ENCODE measurements around the gene C16orf46. TPM values are rescaled to one million over a fixed set of nuclear protein-coding genes. Genes with fewer than 3 reads are reported as not detected.

C16orf46 gene
- total RNA-seq, 1 donor from 2014 or later = not detected

DNA sequence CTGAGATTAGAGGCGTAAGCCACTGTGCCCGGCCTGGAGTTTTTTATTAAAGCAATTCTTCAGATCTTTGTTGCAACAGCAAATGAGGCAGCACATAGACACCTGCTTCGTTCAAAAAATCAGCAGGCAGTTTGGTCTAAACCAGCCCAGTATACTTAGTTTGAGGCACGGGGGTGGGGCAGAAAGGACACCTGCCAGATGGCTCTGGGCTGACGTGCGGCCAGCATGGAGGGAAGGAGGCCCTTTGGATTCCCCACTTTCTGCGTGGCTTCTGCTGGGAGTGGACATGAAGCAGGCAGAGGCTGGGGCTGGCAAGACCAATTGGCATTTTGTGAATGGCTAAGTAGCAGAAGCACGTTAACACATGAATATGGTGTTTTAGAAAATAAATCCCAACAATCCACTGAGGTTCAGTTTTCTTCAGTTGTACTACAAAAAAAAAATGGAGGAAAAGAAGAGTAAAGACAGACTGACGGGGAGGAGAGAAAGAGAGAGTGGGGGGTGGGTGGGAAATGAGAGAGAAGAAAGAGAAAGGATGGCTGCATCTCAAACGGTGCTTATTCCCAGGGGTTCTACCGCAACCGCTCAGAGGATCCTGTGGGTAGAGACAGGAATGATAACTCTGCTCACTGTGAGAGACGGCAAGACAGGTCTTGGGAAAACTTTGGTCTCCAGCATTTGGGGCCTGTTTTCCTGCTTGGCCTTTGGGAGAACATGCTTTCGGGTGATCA lies 16.3 kb downstream of the C16orf46 start:
- no peaks in the 10 kb centered on the region for H3K36me3 Mint-ChIP-seq (ENCODE audit: unreplicated experiment)
- no peaks in the 10 kb centered on the region for H3K9me3 Mint-ChIP-seq (ENCODE audit: unreplicated experiment)
- H3K27ac Mint-ChIP-seq (ENCODE audit: unreplicated experiment) = no peak overlapping the region
- no peaks in the 10 kb centered on the region for H3K4me1 Mint-ChIP-seq (ENCODE audit: unreplicated experiment)
- H3K4me3 Mint-ChIP-seq (ENCODE audit: unreplicated experiment) = no peak overlapping the region
- no peaks in the 10 kb centered on the region for H3K27me3 Mint-ChIP-seq (ENCODE audit: unreplicated experiment)
- TF ChIP-seq, protein P1, sequence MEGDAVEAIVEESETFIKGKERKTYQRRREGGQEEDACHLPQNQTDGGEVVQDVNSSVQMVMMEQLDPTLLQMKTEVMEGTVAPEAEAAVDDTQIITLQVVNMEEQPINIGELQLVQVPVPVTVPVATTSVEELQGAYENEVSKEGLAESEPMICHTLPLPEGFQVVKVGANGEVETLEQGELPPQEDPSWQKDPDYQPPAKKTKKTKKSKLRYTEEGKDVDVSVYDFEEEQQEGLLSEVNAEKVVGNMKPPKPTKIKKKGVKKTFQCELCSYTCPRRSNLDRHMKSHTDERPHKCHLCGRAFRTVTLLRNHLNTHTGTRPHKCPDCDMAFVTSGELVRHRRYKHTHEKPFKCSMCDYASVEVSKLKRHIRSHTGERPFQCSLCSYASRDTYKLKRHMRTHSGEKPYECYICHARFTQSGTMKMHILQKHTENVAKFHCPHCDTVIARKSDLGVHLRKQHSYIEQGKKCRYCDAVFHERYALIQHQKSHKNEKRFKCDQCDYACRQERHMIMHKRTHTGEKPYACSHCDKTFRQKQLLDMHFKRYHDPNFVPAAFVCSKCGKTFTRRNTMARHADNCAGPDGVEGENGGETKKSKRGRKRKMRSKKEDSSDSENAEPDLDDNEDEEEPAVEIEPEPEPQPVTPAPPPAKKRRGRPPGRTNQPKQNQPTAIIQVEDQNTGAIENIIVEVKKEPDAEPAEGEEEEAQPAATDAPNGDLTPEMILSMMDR (IDR thresholded peaks at IDR 0.05) = no peak
- DNase-seq (ENCODE audit: extremely low spot score, unreplicated experiment) = no peak

DNA sequence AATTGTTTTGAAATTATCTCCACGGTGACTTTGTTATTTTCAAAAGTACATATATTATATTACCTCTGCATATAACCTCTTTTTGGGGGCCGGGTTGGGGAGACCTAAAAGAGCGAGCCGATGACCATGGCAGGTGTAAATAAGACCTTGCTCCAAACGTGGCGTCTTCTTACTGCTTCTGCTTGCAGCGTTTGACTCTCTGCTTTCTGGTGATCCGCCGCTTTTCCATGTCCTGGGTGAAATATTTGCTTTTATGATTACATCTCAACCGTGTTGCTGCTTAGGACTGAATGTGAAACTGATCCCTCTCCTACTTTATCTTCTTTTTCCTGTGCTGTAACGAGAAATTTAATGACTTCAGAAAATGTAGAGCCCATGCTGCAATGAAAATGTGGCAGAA lies 23.3 kb downstream of the C16orf46 start:
- H3K4me3 Mint-ChIP-seq (ENCODE audit: unreplicated experiment) = no peak overlapping the region
- peaks cover 14% of the 10 kb centered on the region for H3K9me3 Mint-ChIP-seq (ENCODE audit: unreplicated experiment)
- no peaks in the 10 kb centered on the region for H3K4me1 Mint-ChIP-seq (ENCODE audit: unreplicated experiment)
- H3K36me3 Mint-ChIP-seq (ENCODE audit: unreplicated experiment) = peaks cover 7% of the 10 kb centered on the region
- no peaks in the 10 kb centered on the region for H3K27me3 Mint-ChIP-seq (ENCODE audit: unreplicated experiment)
- TF ChIP-seq, protein P1 (IDR thresholded peaks at IDR 0.05) = no peak
- DNase-seq (ENCODE audit: extremely low spot score, unreplicated experiment) = no peak
- H3K27ac Mint-ChIP-seq (ENCODE audit: unreplicated experiment) = no peak overlapping the region

DNA sequence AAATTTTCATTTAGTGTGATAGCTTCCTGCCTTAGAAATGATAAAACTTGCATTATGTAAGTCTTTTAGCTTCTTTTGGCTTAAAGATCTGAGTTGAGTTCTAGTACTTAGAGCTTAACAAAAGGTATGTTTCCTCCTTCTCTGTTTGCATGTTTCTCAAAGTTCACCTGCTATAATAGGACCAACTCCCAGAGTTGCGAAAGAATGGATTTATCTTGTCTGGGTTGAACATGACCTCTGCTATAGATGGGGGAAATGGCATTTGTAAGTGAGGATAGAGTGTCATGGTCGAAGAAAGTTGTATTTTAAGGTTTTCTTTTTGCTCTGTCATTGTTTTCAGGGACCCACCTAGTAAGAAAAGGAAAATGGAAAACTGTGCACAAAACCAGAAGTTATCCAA lies 34.2 kb downstream of the C16orf46 start:
- Mint-ChIP-seq H3K27me3 (ENCODE audit: unreplicated experiment) (no peaks in the 10 kb centered on the region), H3K36me3 (ENCODE audit: unreplicated experiment) (peaks cover 44% of the 10 kb centered on the region), H3K9me3 (ENCODE audit: unreplicated experiment) (peaks cover 4% of the 10 kb centered on the region)

DNA sequence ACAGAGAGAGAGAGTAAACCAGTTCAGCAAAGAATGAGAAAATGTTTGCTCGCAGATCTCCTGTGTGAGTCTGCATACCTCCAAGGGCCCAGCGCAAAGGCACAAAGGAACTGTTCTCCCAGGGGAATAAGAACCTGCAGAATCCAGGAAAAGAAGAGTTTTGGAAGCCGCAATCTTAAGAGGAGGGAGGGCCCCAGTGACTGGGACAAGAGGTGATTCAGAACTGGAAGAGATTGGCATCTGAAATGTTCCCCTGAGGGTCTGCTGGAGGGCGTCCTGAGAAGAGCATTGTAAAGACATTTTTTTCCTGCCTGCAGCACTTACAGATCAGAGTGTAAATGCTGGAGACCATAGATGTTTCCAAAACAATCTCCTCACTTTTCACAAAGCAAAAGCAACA lies 35.3 kb downstream of the C16orf46 start:
- TF ChIP-seq, protein P1 (IDR thresholded peaks at IDR 0.05) = no peak
- Mint-ChIP-seq H3K27ac (ENCODE audit: unreplicated experiment) (no peak overlapping the region), H3K4me3 (ENCODE audit: unreplicated experiment) (no peak overlapping the region), H3K4me1 (ENCODE audit: unreplicated experiment) (peaks cover 12% of the 10 kb centered on the region), H3K27me3 (ENCODE audit: unreplicated experiment) (no peaks in the 10 kb centered on the region), H3K36me3 (ENCODE audit: unreplicated experiment) (peaks cover 42% of the 10 kb centered on the region), H3K9me3 (ENCODE audit: unreplicated experiment) (no peaks in the 10 kb centered on the region)
- no peak for DNase-seq (ENCODE audit: extremely low spot score, unreplicated experiment)

More for the DNA sequence above, 34.2 kb downstream of the C16orf46 start:
- TF ChIP-seq, protein P1 (IDR thresholded peaks at IDR 0.05) = no peak
- no peak overlapping the region for H3K4me3 Mint-ChIP-seq (ENCODE audit: unreplicated experiment)
- peaks cover 4% of the 10 kb centered on the region for H3K4me1 Mint-ChIP-seq (ENCODE audit: unreplicated experiment)
- DNase-seq (ENCODE audit: extremely low spot score, unreplicated experiment) = no peak
- no peak overlapping the region for H3K27ac Mint-ChIP-seq (ENCODE audit: unreplicated experiment)

DNA sequence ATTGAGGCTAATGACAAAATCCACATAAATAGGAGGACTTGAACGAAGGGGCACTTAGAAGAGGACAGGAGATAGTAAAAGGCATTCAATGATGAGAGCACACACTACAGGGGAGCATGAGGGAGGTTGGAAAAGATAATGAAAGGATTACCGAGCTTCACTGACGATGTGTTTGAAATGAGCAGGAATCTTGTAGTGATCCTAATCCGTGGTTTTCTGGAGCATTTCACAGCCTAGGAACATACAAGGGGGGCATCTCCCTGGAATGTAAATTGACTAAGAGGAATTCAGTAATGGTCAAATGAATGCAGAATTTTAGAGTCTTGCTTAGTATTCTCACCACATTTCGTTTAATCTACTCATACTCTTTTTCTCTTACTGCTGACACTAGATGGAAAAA lies 36.2 kb downstream of the C16orf46 start:
- peaks cover 42% of the 10 kb centered on the region for H3K36me3 Mint-ChIP-seq (ENCODE audit: unreplicated experiment)
- H3K27ac Mint-ChIP-seq (ENCODE audit: unreplicated experiment) = no peak overlapping the region

More for the DNA sequence above, 36.2 kb downstream of the C16orf46 start:
- Mint-ChIP-seq H3K9me3 (ENCODE audit: unreplicated experiment) (no peaks in the 10 kb centered on the region), H3K4me3 (ENCODE audit: unreplicated experiment) (no peak overlapping the region), H3K27me3 (ENCODE audit: unreplicated experiment) (no peaks in the 10 kb centered on the region), H3K4me1 (ENCODE audit: unreplicated experiment) (peaks cover 15% of the 10 kb centered on the region)
- TF ChIP-seq, protein P1 (IDR thresholded peaks at IDR 0.05) = no peak
- DNase-seq (ENCODE audit: extremely low spot score, unreplicated experiment) = no peak

Measured in osteocyte (in vitro differentiated cells).